Fibroblast of the aortic adventitia (primary cell): Measurements from ENCODE around the gene DNMT1. TPM values are rescaled to one million over a fixed set of nuclear protein-coding genes. Genes with fewer than 3 reads are reported as not detected.

Source experiments
- DNase-seq: peaks from one replicate; pipeline ENCODE4 v3.0.0-alpha.2; 2010; ENCODE audit warnings: low read depth
- H3K4me3 ChIP-seq: 2 replicates; pipeline ENCODE4 v1.5.1; 2011; ENCODE audit warnings: low read depth, mild to moderate bottlenecking, control low read depth, low read length, moderate library complexity
- total RNA-seq: library from RNA; depleted of rRNA; stranded (reverse); fragments of >200 nt; gene quantifications from 2 replicates; pipeline ENCODE4 v1.2.3, GENCODE V29; 2012; ENCODE audit warnings: low replicate concordance
- TF ChIP-seq, protein P1 (sequence below): IDR thresholded peaks from 2 replicates; pipeline ENCODE4 v1.5.1; 2011; ENCODE audit warnings: mild to moderate bottlenecking, low read length, control low read depth, inconsistent platforms; ENCODE audit not compliant: insufficient read depth

The DNMT1 gene
- total RNA-seq, 1 donor = 116 TPM

DNA sequence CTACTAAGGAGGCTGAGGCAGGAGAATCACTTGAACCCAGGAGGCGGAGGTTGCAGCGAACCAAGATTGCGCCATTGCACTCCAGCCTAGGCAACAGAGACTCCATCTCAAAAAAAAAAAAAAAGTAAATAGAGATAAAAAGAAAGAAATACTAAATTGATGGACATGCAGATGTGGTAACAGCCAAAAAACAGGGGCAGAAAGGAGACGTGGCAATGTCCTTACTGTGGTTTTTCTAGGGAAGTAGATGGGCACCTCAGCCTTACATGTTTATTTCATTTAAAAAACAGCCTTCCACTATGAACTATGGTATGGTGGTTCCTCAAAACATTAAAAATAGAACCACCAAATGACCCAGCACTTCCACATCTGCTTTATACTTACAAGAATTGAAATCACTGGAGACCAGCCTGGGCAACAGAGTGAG is 68.5 kb downstream of the DNMT1 start:
- TF ChIP-seq, protein P1, sequence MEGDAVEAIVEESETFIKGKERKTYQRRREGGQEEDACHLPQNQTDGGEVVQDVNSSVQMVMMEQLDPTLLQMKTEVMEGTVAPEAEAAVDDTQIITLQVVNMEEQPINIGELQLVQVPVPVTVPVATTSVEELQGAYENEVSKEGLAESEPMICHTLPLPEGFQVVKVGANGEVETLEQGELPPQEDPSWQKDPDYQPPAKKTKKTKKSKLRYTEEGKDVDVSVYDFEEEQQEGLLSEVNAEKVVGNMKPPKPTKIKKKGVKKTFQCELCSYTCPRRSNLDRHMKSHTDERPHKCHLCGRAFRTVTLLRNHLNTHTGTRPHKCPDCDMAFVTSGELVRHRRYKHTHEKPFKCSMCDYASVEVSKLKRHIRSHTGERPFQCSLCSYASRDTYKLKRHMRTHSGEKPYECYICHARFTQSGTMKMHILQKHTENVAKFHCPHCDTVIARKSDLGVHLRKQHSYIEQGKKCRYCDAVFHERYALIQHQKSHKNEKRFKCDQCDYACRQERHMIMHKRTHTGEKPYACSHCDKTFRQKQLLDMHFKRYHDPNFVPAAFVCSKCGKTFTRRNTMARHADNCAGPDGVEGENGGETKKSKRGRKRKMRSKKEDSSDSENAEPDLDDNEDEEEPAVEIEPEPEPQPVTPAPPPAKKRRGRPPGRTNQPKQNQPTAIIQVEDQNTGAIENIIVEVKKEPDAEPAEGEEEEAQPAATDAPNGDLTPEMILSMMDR = no peak
- DNase-seq = no peak
- no peak overlapping the region for H3K4me3 ChIP-seq

DNA sequence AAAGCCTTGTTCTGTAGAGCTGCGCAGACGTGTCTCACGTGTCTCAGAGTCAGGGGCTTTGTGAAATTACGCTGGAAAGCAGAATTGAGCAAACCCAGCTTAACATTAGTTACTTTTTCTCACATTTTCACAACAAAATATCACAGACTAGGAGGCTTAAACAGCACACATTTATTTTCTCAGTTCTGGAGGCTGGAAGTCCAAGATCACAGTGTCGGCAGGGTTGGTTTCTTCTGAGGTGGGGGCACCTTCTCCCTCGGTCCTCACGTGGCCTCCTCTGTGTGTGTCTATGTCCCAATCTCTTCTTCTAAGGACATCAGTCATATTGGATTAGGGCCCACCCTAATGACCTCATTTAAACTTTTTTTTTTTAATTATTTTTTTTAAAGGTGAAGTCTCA is 70.3 kb downstream of the DNMT1 start:
- DNase-seq = no peak
- TF ChIP-seq, protein P1 = no peak
- no peak overlapping the region for H3K4me3 ChIP-seq

DNA sequence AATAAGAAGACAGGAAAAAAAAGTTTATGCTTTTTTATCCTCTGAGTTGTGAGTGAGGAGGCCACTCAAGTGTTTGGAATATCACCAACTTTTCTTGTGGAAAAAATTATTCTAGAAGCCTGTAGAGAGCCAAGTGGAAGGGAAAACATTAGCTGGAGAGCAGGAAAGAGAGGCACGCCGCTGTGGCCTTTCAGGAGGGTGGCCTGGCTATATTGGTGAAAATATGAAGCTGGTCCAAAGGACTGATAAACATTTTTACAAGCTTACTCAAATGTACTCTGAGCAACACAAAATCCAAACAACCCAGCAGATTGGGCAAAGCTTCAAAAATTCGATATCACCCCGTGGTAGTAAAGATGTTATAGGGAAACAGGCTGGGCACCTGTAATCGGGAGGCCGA is 72.7 kb downstream of the DNMT1 start:
- TF ChIP-seq, protein P1 = no peak
- H3K4me3 ChIP-seq = no peak overlapping the region
- peak; percentile 82 for DNase-seq

DNA sequence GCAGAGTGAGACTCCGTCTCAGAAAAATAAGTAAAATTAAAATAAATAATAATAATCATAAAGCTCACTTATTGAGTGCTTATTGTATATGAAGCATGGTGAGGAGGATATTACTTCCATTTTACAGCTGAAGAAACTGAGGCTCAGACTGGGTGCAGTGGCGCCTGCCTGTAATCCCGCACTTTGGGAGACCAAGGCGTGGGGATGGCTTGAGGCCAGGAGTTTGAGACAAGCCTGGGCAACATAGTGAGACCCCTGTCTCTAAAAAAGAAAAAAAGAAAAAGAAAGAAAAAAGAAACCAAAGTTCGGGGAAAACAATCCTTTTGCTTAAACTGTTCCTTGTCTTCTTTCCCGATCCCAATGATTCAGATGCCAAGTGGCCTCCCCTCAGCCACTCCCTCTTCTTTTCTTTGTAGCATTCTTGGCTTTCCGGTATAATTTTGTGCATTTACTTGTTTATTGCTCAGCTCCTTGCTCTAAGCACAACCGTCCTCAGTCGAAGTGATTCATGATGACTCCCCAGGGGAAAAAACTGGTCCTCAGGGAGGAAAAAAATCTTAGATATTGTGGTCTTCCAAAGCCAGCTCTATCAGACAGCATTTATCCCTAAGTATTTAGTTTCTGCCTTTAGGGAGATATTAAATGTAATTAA is 74.1 kb downstream of the DNMT1 start:
- TF ChIP-seq, protein P1 = no peak
- peak overlapping the region; percentile 28 for H3K4me3 ChIP-seq
- peak; percentile 94 for DNase-seq

DNA sequence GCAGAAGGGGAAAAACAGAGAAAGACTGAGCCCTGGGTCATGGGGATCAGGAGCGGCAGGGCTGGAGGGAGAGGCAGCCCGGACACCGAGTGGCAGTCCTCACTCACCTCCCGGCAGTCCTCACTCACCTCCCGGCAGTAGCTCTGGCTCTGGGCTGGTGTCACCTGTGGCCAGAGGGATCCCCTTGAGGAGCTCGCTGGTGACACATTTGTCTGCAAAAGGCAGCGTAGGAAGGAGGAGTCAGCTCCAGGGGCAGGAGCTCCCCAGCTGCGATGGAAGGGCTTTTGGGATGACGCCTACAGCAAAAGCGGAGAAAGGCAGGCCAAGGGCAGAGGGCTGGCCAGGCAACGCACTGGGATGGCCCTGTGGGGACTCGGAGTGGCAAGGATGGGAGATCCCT is 75.8 kb downstream of the DNMT1 start:
- DNase-seq = no peak
- TF ChIP-seq, protein P1 = no peak
- peak overlapping the region; percentile 97 for H3K4me3 ChIP-seq

DNA sequence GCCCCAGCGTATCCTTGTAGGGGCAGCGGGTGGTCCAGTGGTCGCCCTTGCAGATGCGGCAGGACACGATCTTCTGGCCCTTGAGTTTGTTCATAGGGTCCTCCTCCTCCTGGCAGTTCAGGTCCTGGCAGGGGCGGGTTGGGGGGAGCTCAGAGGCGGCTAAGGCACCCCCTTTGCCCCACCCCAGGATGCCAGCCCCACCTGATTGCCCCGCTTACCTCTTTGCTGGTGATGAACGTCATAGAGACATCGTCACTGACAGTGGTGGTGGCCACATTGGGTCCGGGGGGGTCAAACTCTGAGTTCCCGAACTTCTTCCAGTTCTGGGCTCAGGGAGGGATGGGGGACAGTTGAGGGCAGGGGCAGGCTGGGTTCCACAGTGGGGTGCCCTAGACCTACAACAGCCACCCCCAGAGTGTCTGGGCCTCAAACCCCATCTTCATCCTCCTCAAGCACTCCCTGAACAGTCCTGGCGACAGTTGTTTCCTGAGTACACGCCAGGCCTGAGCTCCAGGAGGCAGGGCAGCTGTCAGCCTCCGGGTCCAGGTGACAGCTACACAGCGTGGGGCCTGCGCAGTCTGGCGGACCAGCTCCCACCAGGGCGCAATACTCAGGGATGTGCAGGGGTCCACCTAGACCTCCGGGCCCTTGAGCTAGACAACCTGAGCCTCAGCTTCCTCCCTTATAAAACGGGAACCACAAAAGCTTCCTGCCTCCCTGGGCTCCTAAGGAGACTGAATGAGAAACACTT is 77.7 kb downstream of the DNMT1 start:
- no peak for DNase-seq
- TF ChIP-seq, protein P1 = no peak
- no peak overlapping the region for H3K4me3 ChIP-seq
